GM12878 (cell line): Measurements from ENCODE around the gene RBBP5. TPM values are rescaled to one million over a fixed set of nuclear protein-coding genes. Genes with fewer than 3 reads are reported as not detected.

ENCODE experiments used
- ATAC-seq: fragments of 200-7000 bp; cut with Tn5 transposase; 3 replicates; pipeline ENCODE4 v1.9.1; 2020; ENCODE audit warnings: mild to moderate bottlenecking, moderate library complexity
- BruUV-seq: library from RNA; stranded (reverse); fragments of 400-500 nt; replicated peaks from 2 replicates; lab custom pipeline; 2021; lab: Mats Ljungman, UMichigan
- CTCF ChIA-PET: fragments of 300-600 bp; sonication (Branson Sonifier 250); formaldehyde crosslinking; extraction: SDS; loops from one replicate; lab custom pipeline; 2021; ENCODE audit warnings: inconsistent platforms; lab: Yijun Ruan, JAX
- POLR2A ChIA-PET: fragments of 350-600 bp; formaldehyde crosslinking; extraction: SDS; loops from one replicate; lab custom pipeline; 2021; ENCODE audit warnings: inconsistent platforms; lab: Charles Lee
- RAD21 ChIA-PET: fragments of 300-600 bp; sonication (Branson Sonifier 250); formaldehyde crosslinking; loops from one replicate; lab custom pipeline; 2023; ENCODE audit warnings: antibody characterized with exemption; ENCODE audit not compliant: unreplicated experiment; lab: Charles Lee
- SMC1A ChIA-PET: fragments of 300-600 bp; sonication (Branson Sonifier 250); formaldehyde crosslinking; loops from one replicate; lab custom pipeline; 2023; ENCODE audit not compliant: unreplicated experiment, uncharacterized antibody; lab: Charles Lee
- DNase-seq: peaks from one replicate; pipeline ENCODE4 v3.0.0-alpha.2; 2011; ENCODE audit warnings: low read depth, low spot score
- FAIRE-seq: peaks from 3 replicates; lab custom pipeline; 2011; peaks lifted over from hg19 to GRCh38; lab: Jason Lieb, UNC
- H2AFZ ChIP-seq: 2 replicates; pipeline ENCODE4 v1.6.0; 2011; ENCODE audit warnings: low read depth, low read length, control low read depth; ENCODE audit not compliant: control insufficient read depth
- H3K27ac ChIP-seq: 2 replicates; pipeline ENCODE4 v1.5.1; 2011; ENCODE audit warnings: control low read depth; ENCODE audit not compliant: control insufficient read depth, insufficient read depth
- H3K27me3 ChIP-seq, 2 experiments: replicated peaks in 1 of 2; 2 replicates each; pipeline versions ENCODE4 v1.6.0 to v1.6.1; 2011; ENCODE audit warnings: low read length in 1 of 2; ENCODE audit not compliant: control insufficient read depth in 2 of 2, insufficient read depth in 2 of 2
- H3K36me3 ChIP-seq, 2 experiments: 2 replicates each; pipeline ENCODE4 v1.5.1; 2011; ENCODE audit warnings: low read length in 1 of 2; ENCODE audit not compliant: control insufficient read depth in 2 of 2, insufficient read depth in 2 of 2
- H3K4me1 ChIP-seq: 2 replicates; pipeline ENCODE4 v1.6.1; 2011; ENCODE audit warnings: mild to moderate bottlenecking, low read length, moderate library complexity, mixed read lengths; ENCODE audit not compliant: control insufficient read depth, insufficient read depth
- H3K4me2 ChIP-seq: 2 replicates; pipeline ENCODE4 v1.6.0; 2011; ENCODE audit warnings: control low read depth; ENCODE audit not compliant: control insufficient read depth, insufficient read depth
- H3K4me3 ChIP-seq: fragments of 200-600 bp; sonication (generic); 2 replicates; pipeline ENCODE4 v1.5.1; 2016
- H3K79me2 ChIP-seq: 2 replicates; pipeline ENCODE4 v1.6.0; 2011; ENCODE audit warnings: low read length; ENCODE audit not compliant: control insufficient read depth, insufficient read depth
- H3K9ac ChIP-seq: 2 replicates; pipeline ENCODE4 v1.8.0; 2011; ENCODE audit warnings: low read length, control low read depth, mixed read lengths; ENCODE audit not compliant: control insufficient read depth, insufficient read depth
- H3K9me3 ChIP-seq: replicated peaks from 3 replicates; pipeline ENCODE4 v1.5.1; 2011; ENCODE audit warnings: mild to moderate bottlenecking, low read length; ENCODE audit not compliant: control insufficient read depth, insufficient read depth
- H4K20me1 ChIP-seq: 2 replicates; pipeline ENCODE4 v1.6.0; 2011; ENCODE audit not compliant: control insufficient read depth, insufficient read depth
- CHD1 ChIP-seq: IDR thresholded peaks from 2 replicates; pipeline ENCODE4 v1.6.1; 2012; ENCODE audit warnings: low read depth, low read length, improper control_type of control experiment
- RCOR1 ChIP-seq: conservative IDR thresholded peaks from 2 replicates; pipeline ENCODE4 v1.6.1; 2012; ENCODE audit warnings: low read depth, low read length, improper control_type of control experiment
- SIX5 ChIP-seq: IDR thresholded peaks from 2 replicates; pipeline ENCODE4 v1.6.1; 2011; ENCODE audit warnings: mild to moderate bottlenecking, low read depth, low read length, moderate library complexity; ENCODE audit not compliant: severe bottlenecking
- ZZZ3 ChIP-seq: IDR thresholded peaks from 2 replicates; pipeline ENCODE4 v1.6.1; 2011; ENCODE audit warnings: low read depth; ENCODE audit not compliant: control insufficient read depth, insufficient read length
- WGBS: methylation state at CpG from one replicate; pipeline ENCODE4 v1.1.6; 2016; ENCODE audit warnings: low lambda C conversion rate; ENCODE audit not compliant: insufficient replicate concordance, insufficient coverage; ENCODE audit errors: missing lambda C conversion rate; 5-methylcytosine and 5-hydroxymethylcytosine counted together
- in situ Hi-C: fragments of 300-500 bp; cut with MboI; formaldehyde crosslinking; loops from 9 replicates; pipeline ENCODE4 v1.14.3; 2018; ENCODE audit warnings: mixed read lengths
- intact Hi-C: fragments of 100-400 bp; cut with micrococcal nuclease; formaldehyde crosslinking; loops from one replicate; pipeline ENCODE4 v1.14.2; 2022; ENCODE audit not compliant: unreplicated experiment
- polyA plus RNA-seq, 11 experiments: library from polyadenylated mRNA; depleted of rRNA in 4 of 11; unstranded in 6 of 11; stranded (reverse) in 5 of 11; fragments of >200 nt; fragmentation: Nextera tagmentation in 4 of 11; fragmentation: Illumina TruSeq in 1 of 11; extraction: Ambion mirVana in 4 of 11; extraction: Trizol in 1 of 11; gene quantifications; 1 replicate in 1 of 11; 2 replicates in 10 of 11; pipeline versions ENCODE4 v1.2.1 to v1.2.3, GENCODE V29; 2011 to 2016; ENCODE audit warnings: inconsistent platforms in 2 of 11, missing spikeins in 2 of 11, low read depth in 1 of 11
- total RNA-seq, 4 experiments: library from RNA; depleted of rRNA in 3 of 4; stranded (reverse); fragments of >200 nt in 3 of 4; fragmentation: Illumina TruSeq in 1 of 4; extraction: Trizol in 1 of 4; gene quantifications; 2 replicates each; pipeline versions ENCODE4 v1.2.1 to v1.2.3, GENCODE V29; 2013 to 2021
- TF ChIP-seq, protein P1 (sequence below): IDR thresholded peaks from 2 replicates; pipeline ENCODE4 v1.6.1; 2012; ENCODE audit warnings: mild to moderate bottlenecking, low read depth, low read length
- TF ChIP-seq, protein P2 (sequence below), 3 experiments: IDR thresholded peaks in 2 of 3; conservative IDR thresholded peaks in 1 of 3; 2 replicates each; pipeline ENCODE4 v1.5.1; 2011; ENCODE audit warnings: low read depth in 3 of 3, low read length in 3 of 3, mild to moderate bottlenecking in 3 of 3, control low read depth in 2 of 3, moderate library complexity in 2 of 3, inconsistent platforms in 1 of 3, mixed read lengths in 1 of 3; ENCODE audit not compliant: control insufficient read depth in 2 of 3, insufficient read depth in 1 of 3; ENCODE audit errors: extremely low read depth in 1 of 3
- TF ChIP-seq, protein P3 (sequence below): IDR thresholded peaks from 2 replicates; pipeline ENCODE4 v1.6.1; 2011; ENCODE audit warnings: borderline replicate concordance, low read depth, mild to moderate bottlenecking, moderate library complexity, low read length; ENCODE audit not compliant: insufficient read depth, poor library complexity, severe bottlenecking
- TF ChIP-seq, protein P4 (sequence below): fragments of 450-650 bp; formaldehyde crosslinking; IDR thresholded peaks from 2 replicates; pipeline ENCODE4 v1.4.0; 2022; ENCODE audit warnings: mild to moderate bottlenecking, moderate library complexity

The RBBP5 gene
- total and polyA plus RNA-seq, 10 of the 15 experiments (the other 5 are each of a cell fraction or from before 2014, with no cell fraction given) = 10.0 to 20.6 (median 14.8) TPM

DNA sequence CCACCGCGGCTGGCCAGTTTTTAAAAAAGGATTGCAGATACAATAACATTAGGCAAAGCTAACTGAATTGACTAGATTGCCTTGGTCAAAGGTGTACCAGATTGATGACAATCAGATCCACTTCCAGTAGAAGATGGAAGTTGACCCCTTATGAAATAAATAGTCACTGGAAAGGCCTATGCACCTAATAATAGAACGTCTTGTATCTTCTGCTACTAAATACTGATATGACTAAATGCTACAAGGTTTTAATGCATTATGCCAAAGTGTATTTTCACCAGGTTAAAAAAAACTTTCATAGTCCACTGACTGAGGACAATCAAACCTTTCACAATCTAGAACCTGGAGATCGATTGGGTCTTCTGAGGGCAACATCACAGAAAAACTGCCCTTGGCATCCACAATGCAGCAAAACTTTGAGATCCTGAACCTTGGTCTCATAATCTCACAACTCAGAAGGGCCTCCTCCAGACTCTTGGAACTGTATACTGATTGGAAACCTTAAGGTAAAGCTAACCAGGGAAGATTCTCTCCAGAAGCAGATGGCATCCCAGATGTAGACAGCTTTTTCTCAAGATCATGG lies 7.8 kb upstream of the RBBP5 start:
- H3K4me1 ChIP-seq = no peaks in the 10 kb centered on the region; the same call in 1 of the 2 replicates
- H3K4me2 ChIP-seq = no peak overlapping the region
- no peaks in the 10 kb centered on the region for H3K27me3 ChIP-seq
- no peaks in the 10 kb centered on the region for H3K9me3 ChIP-seq
- no peak overlapping the region for H3K9ac ChIP-seq
- DNase-seq (no peak), ATAC-seq (no peak), FAIRE-seq (no peak)
- in situ Hi-C loops = no loop called here
- no peaks in the 10 kb centered on the region for H3K36me3 ChIP-seq
- H3K4me3 ChIP-seq = no peak overlapping the region
- no peaks in the 10 kb centered on the region for H4K20me1 ChIP-seq
- H3K79me2 ChIP-seq = no peaks in the 10 kb centered on the region
- 50% methylated on average over 4 of the region's 4 CpGs for WGBS
- POLR2A ChIA-PET = no interaction called here
- RAD21 ChIA-PET = interaction anchor here (1.0 kb wide), 1 partner anchor 68 kb away, joined by 3 read pairs; no protein-coding TSS in a partner anchor
- intact Hi-C loops = no loop called here
- H2AFZ ChIP-seq = no peak overlapping the region
- BruUV-seq = no TSS peak
- SMC1A ChIA-PET = interaction anchor here (1.4 kb wide), 1 partner anchor 20 kb away, joined by 4 read pairs; no protein-coding TSS in a partner anchor
- CTCF ChIA-PET = interaction anchor here (1.2 to 11.3 kb wide), 4 partner anchors 11 to 206 kb away, joined by 5 to 88 read pairs (median 15); no protein-coding TSS in a partner anchor
- H3K27ac ChIP-seq = no peak overlapping the region
- TF ChIP-seq SIX5 (no peak), RCOR1 (no peak), ZZZ3 (no peak), CHD1 (no peak)
- TF ChIP-seq, protein P1, sequence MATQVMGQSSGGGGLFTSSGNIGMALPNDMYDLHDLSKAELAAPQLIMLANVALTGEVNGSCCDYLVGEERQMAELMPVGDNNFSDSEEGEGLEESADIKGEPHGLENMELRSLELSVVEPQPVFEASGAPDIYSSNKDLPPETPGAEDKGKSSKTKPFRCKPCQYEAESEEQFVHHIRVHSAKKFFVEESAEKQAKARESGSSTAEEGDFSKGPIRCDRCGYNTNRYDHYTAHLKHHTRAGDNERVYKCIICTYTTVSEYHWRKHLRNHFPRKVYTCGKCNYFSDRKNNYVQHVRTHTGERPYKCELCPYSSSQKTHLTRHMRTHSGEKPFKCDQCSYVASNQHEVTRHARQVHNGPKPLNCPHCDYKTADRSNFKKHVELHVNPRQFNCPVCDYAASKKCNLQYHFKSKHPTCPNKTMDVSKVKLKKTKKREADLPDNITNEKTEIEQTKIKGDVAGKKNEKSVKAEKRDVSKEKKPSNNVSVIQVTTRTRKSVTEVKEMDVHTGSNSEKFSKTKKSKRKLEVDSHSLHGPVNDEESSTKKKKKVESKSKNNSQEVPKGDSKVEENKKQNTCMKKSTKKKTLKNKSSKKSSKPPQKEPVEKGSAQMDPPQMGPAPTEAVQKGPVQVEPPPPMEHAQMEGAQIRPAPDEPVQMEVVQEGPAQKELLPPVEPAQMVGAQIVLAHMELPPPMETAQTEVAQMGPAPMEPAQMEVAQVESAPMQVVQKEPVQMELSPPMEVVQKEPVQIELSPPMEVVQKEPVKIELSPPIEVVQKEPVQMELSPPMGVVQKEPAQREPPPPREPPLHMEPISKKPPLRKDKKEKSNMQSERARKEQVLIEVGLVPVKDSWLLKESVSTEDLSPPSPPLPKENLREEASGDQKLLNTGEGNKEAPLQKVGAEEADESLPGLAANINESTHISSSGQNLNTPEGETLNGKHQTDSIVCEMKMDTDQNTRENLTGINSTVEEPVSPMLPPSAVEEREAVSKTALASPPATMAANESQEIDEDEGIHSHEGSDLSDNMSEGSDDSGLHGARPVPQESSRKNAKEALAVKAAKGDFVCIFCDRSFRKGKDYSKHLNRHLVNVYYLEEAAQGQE = no peak
- TF ChIP-seq, protein P2, sequence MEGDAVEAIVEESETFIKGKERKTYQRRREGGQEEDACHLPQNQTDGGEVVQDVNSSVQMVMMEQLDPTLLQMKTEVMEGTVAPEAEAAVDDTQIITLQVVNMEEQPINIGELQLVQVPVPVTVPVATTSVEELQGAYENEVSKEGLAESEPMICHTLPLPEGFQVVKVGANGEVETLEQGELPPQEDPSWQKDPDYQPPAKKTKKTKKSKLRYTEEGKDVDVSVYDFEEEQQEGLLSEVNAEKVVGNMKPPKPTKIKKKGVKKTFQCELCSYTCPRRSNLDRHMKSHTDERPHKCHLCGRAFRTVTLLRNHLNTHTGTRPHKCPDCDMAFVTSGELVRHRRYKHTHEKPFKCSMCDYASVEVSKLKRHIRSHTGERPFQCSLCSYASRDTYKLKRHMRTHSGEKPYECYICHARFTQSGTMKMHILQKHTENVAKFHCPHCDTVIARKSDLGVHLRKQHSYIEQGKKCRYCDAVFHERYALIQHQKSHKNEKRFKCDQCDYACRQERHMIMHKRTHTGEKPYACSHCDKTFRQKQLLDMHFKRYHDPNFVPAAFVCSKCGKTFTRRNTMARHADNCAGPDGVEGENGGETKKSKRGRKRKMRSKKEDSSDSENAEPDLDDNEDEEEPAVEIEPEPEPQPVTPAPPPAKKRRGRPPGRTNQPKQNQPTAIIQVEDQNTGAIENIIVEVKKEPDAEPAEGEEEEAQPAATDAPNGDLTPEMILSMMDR (IDR thresholded peaks at IDR 0.05 in 2 of 3, conservative IDR thresholded peaks at IDR 0.05 in 1 of 3; ENCODE audit: control insufficient read depth in 2 of 3, extremely low read depth in 1 of 3, insufficient read depth in 1 of 3, low read depth in 3 of 3, low read length in 3 of 3) = no peak
- TF ChIP-seq, protein P3, sequence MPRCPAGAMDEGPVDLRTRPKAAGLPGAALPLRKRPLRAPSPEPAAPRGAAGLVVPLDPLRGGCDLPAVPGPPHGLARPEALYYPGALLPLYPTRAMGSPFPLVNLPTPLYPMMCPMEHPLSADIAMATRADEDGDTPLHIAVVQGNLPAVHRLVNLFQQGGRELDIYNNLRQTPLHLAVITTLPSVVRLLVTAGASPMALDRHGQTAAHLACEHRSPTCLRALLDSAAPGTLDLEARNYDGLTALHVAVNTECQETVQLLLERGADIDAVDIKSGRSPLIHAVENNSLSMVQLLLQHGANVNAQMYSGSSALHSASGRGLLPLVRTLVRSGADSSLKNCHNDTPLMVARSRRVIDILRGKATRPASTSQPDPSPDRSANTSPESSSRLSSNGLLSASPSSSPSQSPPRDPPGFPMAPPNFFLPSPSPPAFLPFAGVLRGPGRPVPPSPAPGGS = no peak
- TF ChIP-seq, protein P4, sequence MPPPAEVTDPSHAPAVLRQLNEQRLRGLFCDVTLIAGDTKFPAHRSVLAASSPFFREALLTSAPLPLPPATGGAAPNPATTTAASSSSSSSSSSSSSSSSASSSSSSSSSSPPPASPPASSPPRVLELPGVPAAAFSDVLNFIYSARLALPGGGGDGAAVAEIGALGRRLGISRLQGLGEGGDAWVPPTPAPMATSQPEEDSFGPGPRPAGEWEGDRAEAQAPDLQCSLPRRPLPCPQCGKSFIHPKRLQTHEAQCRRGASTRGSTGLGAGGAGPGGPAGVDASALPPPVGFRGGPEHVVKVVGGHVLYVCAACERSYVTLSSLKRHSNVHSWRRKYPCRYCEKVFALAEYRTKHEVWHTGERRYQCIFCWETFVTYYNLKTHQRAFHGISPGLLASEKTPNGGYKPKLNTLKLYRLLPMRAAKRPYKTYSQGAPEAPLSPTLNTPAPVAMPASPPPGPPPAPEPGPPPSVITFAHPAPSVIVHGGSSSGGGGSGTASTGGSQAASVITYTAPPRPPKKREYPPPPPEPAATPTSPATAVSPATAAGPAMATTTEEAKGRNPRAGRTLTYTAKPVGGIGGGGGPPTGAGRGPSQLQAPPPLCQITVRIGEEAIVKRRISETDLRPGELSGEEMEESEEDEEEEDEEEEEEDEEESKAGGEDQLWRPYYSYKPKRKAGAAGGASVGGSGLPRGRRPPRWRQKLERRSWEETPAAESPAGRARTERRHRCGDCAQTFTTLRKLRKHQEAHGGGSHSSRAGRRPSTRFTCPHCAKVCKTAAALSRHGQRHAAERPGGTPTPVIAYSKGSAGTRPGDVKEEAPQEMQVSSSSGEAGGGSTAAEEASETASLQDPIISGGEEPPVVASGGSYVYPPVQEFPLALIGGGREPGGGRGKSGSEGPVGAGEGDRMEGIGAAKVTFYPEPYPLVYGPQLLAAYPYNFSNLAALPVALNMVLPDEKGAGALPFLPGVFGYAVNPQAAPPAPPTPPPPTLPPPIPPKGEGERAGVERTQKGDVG (CRISPR knock-in tag) = no peak
